RWPE1 (cell line): ENCODE measurements around the gene PDHA1.

Experiments
- CTCF ChIA-PET: fragments of 350-600 bp; sonication (Branson Sonifier 250); formaldehyde crosslinking; extraction: SDS; loops from one replicate; lab custom pipeline; 2021; lab: Yijun Ruan, JAX
- POLR2A ChIA-PET: fragments of 400-600 bp; formaldehyde crosslinking; extraction: SDS; loops from one replicate; lab custom pipeline; 2020; ENCODE audit warnings: antibody characterized with exemption; ENCODE audit not compliant: low non-redundant PET; lab: Yijun Ruan, JAX
- DNase-seq: peaks from one replicate; pipeline ENCODE4 v3.0.0; 2012; ENCODE audit warnings: low spot score
- H3K27ac ChIP-seq: fragments of 450-650 bp; 2 replicates; pipeline ENCODE4 v1.5.1; 2017
- CTCF ChIP-seq: fragments of 450-650 bp; conservative IDR thresholded peaks from 2 replicates; pipeline ENCODE4 v1.5.1; 2017; ENCODE audit warnings: low read depth, mild to moderate bottlenecking

The PDHA1 gene

GRCh38 chrX:19343535-19344408 is at the start of gene PDHA1:
Gene PDHA1 (plus strand): TSS chrX:19343927. CDS start chrX:19344038, 111 bp downstream.
- H3K27ac ChIP-seq = peak within 1 kb of the TSS; percentile 69
- no peak for TF ChIP-seq CTCF
- ChIA-PET CTCF (no interaction called here), POLR2A (no interaction called here)
- DNase-seq = peak; percentile 89

GRCh38 chrX:19303256-19303880 is 40.4 kb upstream of the PDHA1 start:
- no peak for TF ChIP-seq CTCF
- no peak overlapping the region for H3K27ac ChIP-seq
- ChIA-PET CTCF (interaction anchor here (0.6 to 0.7 kb wide), 2 partner anchors 66 to 893 kb away, joined by 3 read pairs; no protein-coding TSS in a partner anchor), POLR2A (no interaction called here)
- DNase-seq = peak; percentile 37

GRCh38 chrX:19326567-19326966 is 17.2 kb upstream of the PDHA1 start:
- DNase-seq = no peak
- TF ChIP-seq CTCF = no peak
- POLR2A ChIA-PET = no interaction called here
- CTCF ChIA-PET = no interaction called here
- H3K27ac ChIP-seq = no peak overlapping the region

- POLR2A ChIA-PET = no interaction called here
- TF ChIP-seq CTCF = no peak
- CTCF ChIA-PET = no interaction called here
- DNase-seq = no peak
- H3K27ac ChIP-seq = no peak overlapping the region
These were observed 11.9 kb upstream of the PDHA1 start for GRCh38 chrX:19331831-19332230.

GRCh38 chrX:19332983-19333382 is 10.7 kb upstream of the PDHA1 start:
- CTCF ChIA-PET = interaction anchor here (0.6 to 1.5 kb wide), 3 partner anchors 9 to 657 kb away, joined by 3 to 4 read pairs (median 4); no protein-coding TSS in a partner anchor
- POLR2A ChIA-PET = no interaction called here
- no peak for DNase-seq
- TF ChIP-seq CTCF = no peak
- no peak overlapping the region for H3K27ac ChIP-seq

GRCh38 chrX:19334945-19335626 is 8.6 kb upstream of the PDHA1 start:
- ChIA-PET POLR2A (no interaction called here), CTCF (no interaction called here)
- no peak overlapping the region for H3K27ac ChIP-seq
- TF ChIP-seq CTCF = no peak
- DNase-seq = no peak
